ENCODE measurements around the gene ZBTB38. TPM values are rescaled to one million over a fixed set of nuclear protein-coding genes. Genes with fewer than 3 reads are reported as not detected.
A peak's percentile ranks its signal among the peaks of the same experiment; 100 is the strongest.

ZBTB38 gene
- total RNA-seq, 1 donor from 2014 or later, result 116 TPM

DNA sequence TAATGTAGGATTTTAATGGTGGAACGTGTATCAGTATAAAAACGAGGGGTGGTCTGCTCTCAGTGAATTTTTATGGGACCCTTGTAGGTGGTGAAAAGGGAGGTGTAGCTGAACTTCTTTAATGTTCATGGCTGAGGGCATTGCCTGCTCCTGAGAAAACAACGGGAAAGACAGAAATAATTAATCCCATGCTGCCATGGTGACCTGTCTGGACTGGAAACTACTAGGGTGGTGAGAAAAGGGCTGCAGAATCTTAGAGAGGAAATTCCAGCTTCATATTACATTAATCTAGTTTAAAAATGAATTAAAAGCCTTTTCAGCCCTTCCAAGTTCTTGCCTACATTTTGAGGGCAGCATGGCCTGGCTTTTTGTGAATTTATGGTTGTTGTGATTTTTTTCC, 47.6 kb downstream of the ZBTB38 start:
- TF ChIP-seq, protein P1, sequence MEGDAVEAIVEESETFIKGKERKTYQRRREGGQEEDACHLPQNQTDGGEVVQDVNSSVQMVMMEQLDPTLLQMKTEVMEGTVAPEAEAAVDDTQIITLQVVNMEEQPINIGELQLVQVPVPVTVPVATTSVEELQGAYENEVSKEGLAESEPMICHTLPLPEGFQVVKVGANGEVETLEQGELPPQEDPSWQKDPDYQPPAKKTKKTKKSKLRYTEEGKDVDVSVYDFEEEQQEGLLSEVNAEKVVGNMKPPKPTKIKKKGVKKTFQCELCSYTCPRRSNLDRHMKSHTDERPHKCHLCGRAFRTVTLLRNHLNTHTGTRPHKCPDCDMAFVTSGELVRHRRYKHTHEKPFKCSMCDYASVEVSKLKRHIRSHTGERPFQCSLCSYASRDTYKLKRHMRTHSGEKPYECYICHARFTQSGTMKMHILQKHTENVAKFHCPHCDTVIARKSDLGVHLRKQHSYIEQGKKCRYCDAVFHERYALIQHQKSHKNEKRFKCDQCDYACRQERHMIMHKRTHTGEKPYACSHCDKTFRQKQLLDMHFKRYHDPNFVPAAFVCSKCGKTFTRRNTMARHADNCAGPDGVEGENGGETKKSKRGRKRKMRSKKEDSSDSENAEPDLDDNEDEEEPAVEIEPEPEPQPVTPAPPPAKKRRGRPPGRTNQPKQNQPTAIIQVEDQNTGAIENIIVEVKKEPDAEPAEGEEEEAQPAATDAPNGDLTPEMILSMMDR (IDR thresholded peaks at IDR 0.05; ENCODE audit: borderline replicate concordance), result no peak
- Histone ChIP-seq H3K4me3 (no peak overlapping the region), H3K4me1 (peaks cover 100% of the 10 kb centered on the region), H3K9me3 (replicated peaks) (no peaks in the 10 kb centered on the region), H3K27ac (replicated peaks) (peak overlapping the region; percentile 99), H3K27me3 (ENCODE audit: low read depth) (no peaks in the 10 kb centered on the region), H3K36me3 (peaks cover 52% of the 10 kb centered on the region)
- intact Hi-C loops (cut with micrococcal nuclease), result no loop called here
- no peak for DNase-seq

Other genes starting within 250 kb of the ZBTB38 start
- 25.6 TPM for gene PXYLP1, start 136.7 kb upstream of the ZBTB38 start, total RNA-seq
- 4.3 TPM for gene RASA2, start 118.5 kb downstream of the ZBTB38 start, total RNA-seq

Measured in left ventricle myocardium inferior (tissue), 1 donor.